Measurements from ENCODE around the gene EPS15. TPM values are rescaled to one million over a fixed set of nuclear protein-coding genes. Genes with fewer than 3 reads are reported as not detected.
A peak's percentile ranks its signal among the peaks of the same experiment; 100 is the strongest.
"Not testable (repeated sequence)": the region's sequence is repeated elsewhere in the genome, so short reads cannot be mapped to it uniquely, and the experiment has no call there.

Gene EPS15
- total and polyA plus RNA-seq, 5 experiments from 2014 or later = 29.5 to 53.8 (median 41.1) TPM

DNA sequence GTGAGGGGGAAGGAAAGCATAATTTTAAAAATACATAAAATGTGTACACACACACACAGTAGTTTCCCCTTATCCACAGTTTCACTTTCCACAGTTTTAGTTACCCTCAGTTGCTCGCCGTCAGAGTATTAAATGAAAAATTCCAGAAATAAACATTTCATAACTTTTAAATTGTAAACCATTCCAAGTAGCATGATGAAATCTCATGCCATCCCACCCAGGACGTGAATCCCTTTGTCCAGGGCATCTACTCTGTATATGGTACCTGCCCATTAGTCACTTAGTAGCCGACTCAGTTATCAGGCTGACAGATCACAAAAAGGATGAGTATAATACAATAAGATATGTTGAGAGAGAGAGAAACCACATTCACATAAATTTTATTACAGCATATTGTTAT lies 36.2 kb downstream of the EPS15 start:
- ATAC-seq (no peak), DNase-seq (no peak)
- H3K27me3 Mint-ChIP-seq = no peaks in the 10 kb centered on the region
- H3K4me1 Mint-ChIP-seq = peaks cover 14 to 35% (median 23%) of the 10 kb centered on the region in 4 donors
- peaks cover 0 to 9% (median 0%) of the 10 kb centered on the region in 9 donors for H3K9me3 Mint-ChIP-seq
- H3K27ac Mint-ChIP-seq = peak overlapping the region in 1 of 10 donors; percentile 53
- POLR2A ChIA-PET = no interaction called here
- H3K36me3 Mint-ChIP-seq = peaks cover 14 to 42% (median 28%) of the 10 kb centered on the region in 3 donors
- H3K4me3 Mint-ChIP-seq = no peak overlapping the region

DNA sequence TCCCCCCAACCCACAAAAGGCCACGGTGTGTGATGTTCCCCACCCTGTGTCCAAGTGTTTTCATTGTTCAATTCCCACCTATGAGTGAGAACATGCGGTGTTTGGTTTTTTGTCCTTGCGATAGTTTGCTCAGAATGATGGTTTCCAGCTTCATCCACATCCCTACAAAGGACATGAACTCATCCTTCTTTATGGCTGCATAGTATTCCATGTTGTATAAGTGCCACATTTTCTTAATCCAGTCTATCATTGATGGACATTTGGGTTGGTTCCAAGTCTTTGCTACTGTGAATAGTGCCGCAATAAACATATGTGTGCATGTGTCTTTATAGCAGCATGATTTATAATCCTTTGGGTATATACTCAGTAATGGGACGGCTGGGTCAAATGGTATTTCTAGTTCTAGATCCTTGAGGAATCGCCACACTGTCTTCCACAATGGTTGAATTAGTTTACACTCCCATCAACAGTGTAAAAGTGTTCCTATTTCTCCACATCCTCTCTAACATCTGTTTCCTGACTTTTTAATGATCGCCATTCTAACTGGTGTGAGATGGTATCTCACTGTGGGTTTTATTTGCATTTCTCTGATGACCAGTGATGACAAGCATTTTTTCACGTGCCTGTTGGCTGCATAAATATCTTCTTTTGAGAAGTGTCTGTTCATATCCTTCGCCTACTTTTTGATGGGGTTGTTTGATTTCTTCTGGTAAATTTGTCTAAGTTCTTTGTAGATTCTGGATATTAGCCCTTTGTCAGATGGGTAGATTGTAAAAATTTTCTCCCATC lies 44.0 kb downstream of the EPS15 start:
- H3K4me3 Mint-ChIP-seq, POLR2A ChIA-PET, DNase-seq, ATAC-seq, H3K27me3 Mint-ChIP-seq: not testable (repeated sequence)
- Mint-ChIP-seq H3K9me3 (peaks cover 0 to 14% (median 0%) of the 10 kb centered on the region in 9 donors), H3K27ac (peak overlapping the region in 5 of 10 donors; percentile 21 to 79 (median 54)), H3K4me1 (peaks cover 11 to 27% (median 17%) of the 10 kb centered on the region in 4 donors), H3K36me3 (peaks cover 7 to 47% (median 38%) of the 10 kb centered on the region in 3 donors)

DNA sequence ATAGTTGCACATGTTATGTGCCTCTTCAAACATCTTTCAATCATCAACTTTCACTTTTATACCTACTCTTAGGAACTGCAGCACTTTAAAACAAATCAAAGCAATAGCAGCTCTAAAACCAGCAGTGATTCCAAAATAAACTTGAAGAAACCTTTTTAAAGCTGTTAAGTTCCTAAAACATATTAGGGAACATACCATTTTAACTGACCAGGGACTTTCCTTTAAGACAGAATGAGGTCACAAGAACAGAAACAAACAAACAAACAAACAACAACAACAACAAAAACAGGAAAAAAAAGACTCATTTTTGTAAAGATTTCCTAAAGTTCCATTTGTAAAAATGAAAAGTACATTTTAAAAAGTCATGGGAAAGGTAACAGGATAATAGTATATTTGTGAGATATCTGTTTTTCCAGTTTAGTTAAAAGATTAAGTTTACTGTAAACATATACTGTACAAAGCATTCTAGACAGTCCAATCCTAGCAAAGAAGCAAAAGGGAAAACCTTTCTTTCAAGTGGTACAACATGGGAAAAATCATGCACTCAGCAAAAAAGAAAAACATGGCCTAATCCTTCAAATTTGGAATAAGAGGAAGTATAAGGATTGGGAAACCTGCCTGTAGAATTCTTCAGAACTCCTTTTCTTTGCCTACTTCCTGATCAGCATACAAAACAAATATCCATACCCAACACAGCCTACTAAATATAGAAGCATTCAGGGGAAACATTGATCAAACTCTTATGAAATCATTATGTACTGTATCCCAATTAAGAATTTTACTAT lies 45.5 kb downstream of the EPS15 start:
- DNase-seq (no peak), ATAC-seq (no peak)
- H3K4me3 Mint-ChIP-seq = no peak overlapping the region
- POLR2A ChIA-PET = interaction anchor here (0.6 kb wide), 1 partner anchor 64 kb away, joined by 4 read pairs; no protein-coding TSS in a partner anchor
- H3K36me3 Mint-ChIP-seq = peaks cover 0 to 49% (median 24%) of the 10 kb centered on the region in 3 donors
- no peaks in the 10 kb centered on the region for H3K27me3 Mint-ChIP-seq
- peak overlapping the region in 9 of 10 donors; percentile 1 to 66 (median 22) for H3K27ac Mint-ChIP-seq
- H3K9me3 Mint-ChIP-seq = peaks cover 0 to 6% (median 0%) of the 10 kb centered on the region in 9 donors
- H3K4me1 Mint-ChIP-seq = peaks cover 9 to 24% (median 13%) of the 10 kb centered on the region in 4 donors

DNA sequence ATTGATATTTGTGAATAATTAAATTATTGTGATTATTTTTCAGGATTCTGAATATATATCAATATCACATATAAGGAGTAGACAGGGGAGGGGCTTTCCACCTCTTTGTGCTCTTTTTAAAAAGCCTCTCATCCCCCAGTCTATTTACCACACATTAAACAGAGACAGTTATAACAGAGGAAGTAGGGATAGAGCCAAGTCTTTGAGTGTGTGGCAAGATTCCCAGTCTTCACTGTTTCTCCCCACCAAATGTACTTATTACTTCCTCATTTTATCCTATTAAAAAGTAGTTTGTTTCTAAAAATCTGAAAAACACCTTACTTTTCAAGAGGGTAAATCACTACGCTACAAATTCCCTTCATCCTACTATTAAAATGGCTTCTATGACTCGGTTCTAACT lies 46.7 kb downstream of the EPS15 start:
- peaks cover 0 to 57% (median 27%) of the 10 kb centered on the region in 3 donors for H3K36me3 Mint-ChIP-seq
- peaks cover 9 to 24% (median 13%) of the 10 kb centered on the region in 4 donors for H3K4me1 Mint-ChIP-seq
- no peak overlapping the region for H3K4me3 Mint-ChIP-seq
- POLR2A ChIA-PET = no interaction called here
- no peaks in the 10 kb centered on the region for H3K27me3 Mint-ChIP-seq
- H3K27ac Mint-ChIP-seq = peak overlapping the region in 3 of 10 donors; percentile 19 to 54 (median 33)
- ATAC-seq (no peak), DNase-seq (no peak)
- H3K9me3 Mint-ChIP-seq = peaks cover 0 to 5% (median 0%) of the 10 kb centered on the region in 9 donors

DNA sequence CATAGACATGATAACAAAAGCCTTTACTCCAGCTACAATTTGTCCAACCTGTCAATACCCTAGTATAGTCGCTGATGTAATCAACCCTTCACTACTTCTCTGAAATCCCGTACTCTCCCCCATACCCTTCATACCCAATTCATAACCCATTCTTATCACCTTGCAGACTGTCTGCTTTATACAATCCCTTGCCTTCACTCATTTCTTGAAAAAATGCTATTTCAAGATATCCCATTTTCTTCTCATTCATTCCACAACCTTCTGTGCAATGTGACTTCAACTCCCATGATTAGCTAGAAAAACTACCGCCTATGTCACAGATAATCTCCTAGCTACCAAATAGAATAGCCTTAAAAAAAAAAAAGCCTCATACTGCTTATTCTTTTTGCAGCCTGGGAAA lies 49.5 kb downstream of the EPS15 start:
- ATAC-seq = no peak
- Mint-ChIP-seq H3K27ac (peak overlapping the region in 2 of 10 donors; percentile 3 to 4), H3K4me3 (no peak overlapping the region), H3K4me1 (peaks cover 7 to 20% (median 11%) of the 10 kb centered on the region in 4 donors), H3K36me3 (peaks cover 0 to 75% (median 18%) of the 10 kb centered on the region in 3 donors), H3K27me3 (no peaks in the 10 kb centered on the region), H3K9me3 (no peaks in the 10 kb centered on the region)
- DNase-seq = no peak
- POLR2A ChIA-PET = no interaction called here

DNA sequence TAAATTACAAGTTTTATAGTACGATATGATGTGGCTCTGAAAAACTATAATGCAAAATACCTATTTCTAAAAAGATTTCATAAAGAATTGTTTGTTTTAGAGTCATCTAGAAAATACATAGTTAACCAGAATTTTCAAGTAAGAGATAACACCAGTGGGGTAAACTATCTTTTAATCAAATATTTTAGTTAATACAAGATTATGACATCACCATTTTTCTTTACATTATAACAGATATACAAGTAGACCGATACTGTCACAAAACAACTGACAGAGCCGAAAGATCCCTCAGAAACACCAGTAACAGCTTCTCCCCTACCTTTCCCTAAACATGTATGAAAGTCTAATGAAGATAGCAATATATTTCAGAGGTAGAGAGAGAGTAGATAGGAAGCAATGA lies 54.2 kb downstream of the EPS15 start:
- DNase-seq (no peak), ATAC-seq (no peak)
- peaks cover 0 to 4% (median 1%) of the 10 kb centered on the region in 4 donors for H3K4me1 Mint-ChIP-seq
- H3K27ac Mint-ChIP-seq = peak overlapping the region in 2 of 10 donors; percentile 9 to 40
- no peaks in the 10 kb centered on the region for H3K27me3 Mint-ChIP-seq
- POLR2A ChIA-PET = no interaction called here
- peaks cover 0 to 72% (median 19%) of the 10 kb centered on the region in 3 donors for H3K36me3 Mint-ChIP-seq
- no peaks in the 10 kb centered on the region for H3K9me3 Mint-ChIP-seq
- H3K4me3 Mint-ChIP-seq = no peak overlapping the region

DNA sequence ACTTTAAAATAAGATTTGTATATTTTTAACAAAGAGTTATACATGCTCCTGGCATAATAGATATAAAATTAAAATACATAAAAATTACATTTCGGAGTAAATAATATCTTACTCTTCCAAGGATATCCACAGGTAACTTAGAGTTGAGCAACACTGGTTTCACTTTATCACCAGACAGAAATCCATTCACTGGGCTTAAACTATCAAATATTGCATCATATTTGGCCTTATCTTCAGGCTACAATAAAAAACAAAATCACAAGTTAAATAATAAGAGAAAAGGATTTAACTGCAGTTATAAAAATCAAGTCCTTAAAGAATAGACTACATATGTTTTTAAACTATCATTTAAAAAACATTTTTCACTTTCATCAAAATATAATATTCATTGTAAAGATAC lies 55.5 kb downstream of the EPS15 start:
- Mint-ChIP-seq H3K27ac (no peak overlapping the region), H3K36me3 (peaks cover 0 to 71% (median 26%) of the 10 kb centered on the region in 3 donors), H3K4me1 (peaks cover 0 to 2% (median under 1%) of the 10 kb centered on the region in 4 donors), H3K4me3 (no peak overlapping the region), H3K9me3 (no peaks in the 10 kb centered on the region), H3K27me3 (no peaks in the 10 kb centered on the region)
- POLR2A ChIA-PET = no interaction called here
- ATAC-seq (no peak), DNase-seq (no peak)

DNA sequence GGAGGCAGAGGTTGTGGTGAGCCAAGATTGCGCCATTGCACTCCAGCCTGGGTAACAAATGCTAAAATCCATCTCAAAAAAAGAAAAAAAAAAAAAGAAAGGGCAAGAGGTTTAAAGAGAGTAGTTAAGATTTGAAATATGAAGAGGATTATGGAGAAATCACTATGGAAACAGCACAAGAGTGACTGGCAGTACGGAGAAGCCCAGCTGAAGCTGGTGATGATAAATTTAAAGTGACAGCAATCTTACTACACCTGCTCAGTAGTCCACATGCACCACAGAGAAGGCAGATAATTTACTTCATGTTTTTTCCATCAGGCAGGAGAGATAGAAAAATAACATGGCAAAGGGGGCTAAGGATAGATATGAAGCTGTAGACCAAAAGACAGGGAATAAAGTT lies 56.8 kb downstream of the EPS15 start:
- H3K9me3 Mint-ChIP-seq, POLR2A ChIA-PET, ATAC-seq: not testable (repeated sequence)

DNA sequence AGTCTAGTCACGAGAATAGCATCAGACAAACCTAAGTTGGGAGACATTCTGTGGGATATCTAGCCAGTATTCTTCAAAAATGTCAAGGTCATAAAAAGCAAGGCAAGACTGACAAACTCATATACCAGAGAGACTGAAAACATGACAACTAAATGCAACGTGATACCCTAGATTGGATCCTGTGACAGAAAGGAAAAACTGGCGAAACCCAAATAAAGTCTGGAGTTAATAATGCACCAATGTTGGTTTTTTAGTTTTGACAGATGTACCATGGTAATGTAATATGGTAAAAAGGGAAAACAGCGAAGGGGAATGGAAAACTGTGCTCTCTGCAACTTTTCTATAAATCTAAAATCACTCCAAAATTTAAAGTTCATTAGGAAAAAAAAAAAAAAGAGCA lies 64.5 kb downstream of the EPS15 start:
- no peak for ATAC-seq
- Mint-ChIP-seq H3K9me3 (no peaks in the 10 kb centered on the region), H3K4me3 (no peak overlapping the region), H3K27ac (no peak overlapping the region), H3K27me3 (no peaks in the 10 kb centered on the region), H3K4me1 (peaks cover 0 to 3% (median 0%) of the 10 kb centered on the region in 4 donors), H3K36me3 (peaks cover 5 to 51% (median 22%) of the 10 kb centered on the region in 3 donors)
- DNase-seq = no peak
- POLR2A ChIA-PET = no interaction called here

More for the DNA sequence above, 56.8 kb downstream of the EPS15 start:
- not testable (repeated sequence) for H3K27me3 Mint-ChIP-seq, DNase-seq, H3K4me1 Mint-ChIP-seq, H3K4me3 Mint-ChIP-seq
- Mint-ChIP-seq H3K27ac (peak overlapping the region in 3 of 10 donors; percentile 43 to 66 (median 45)), H3K36me3 (peaks cover 5 to 72% (median 29%) of the 10 kb centered on the region in 3 donors)

DNA sequence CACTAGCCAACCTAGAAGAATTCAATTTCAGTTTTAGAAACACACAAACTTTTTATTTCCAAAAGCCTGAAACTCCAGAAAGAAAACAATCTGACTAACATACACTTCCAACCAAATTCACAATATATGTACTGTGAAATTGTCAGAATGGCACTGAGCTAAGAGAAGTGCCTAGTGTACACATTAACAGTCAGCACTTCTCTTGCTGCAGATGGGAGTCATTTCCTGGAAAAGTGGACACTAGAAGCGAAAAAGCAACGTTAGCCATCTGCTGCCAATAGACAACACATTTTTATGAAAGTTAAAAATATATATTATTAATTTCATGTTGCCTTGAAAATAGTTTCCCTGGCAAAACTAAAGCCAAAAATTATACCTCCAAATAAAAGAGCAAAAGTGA lies 66.1 kb downstream of the EPS15 start:
- POLR2A ChIA-PET = no interaction called here
- no peaks in the 10 kb centered on the region for H3K27me3 Mint-ChIP-seq
- H3K36me3 Mint-ChIP-seq = peaks cover 4 to 47% (median 15%) of the 10 kb centered on the region in 3 donors
- H3K4me1 Mint-ChIP-seq = peaks cover 0 to 6% (median 1%) of the 10 kb centered on the region in 4 donors
- no peaks in the 10 kb centered on the region for H3K9me3 Mint-ChIP-seq
- ATAC-seq (no peak), DNase-seq (no peak)
- H3K4me3 Mint-ChIP-seq = no peak overlapping the region
- H3K27ac Mint-ChIP-seq = no peak overlapping the region

DNA sequence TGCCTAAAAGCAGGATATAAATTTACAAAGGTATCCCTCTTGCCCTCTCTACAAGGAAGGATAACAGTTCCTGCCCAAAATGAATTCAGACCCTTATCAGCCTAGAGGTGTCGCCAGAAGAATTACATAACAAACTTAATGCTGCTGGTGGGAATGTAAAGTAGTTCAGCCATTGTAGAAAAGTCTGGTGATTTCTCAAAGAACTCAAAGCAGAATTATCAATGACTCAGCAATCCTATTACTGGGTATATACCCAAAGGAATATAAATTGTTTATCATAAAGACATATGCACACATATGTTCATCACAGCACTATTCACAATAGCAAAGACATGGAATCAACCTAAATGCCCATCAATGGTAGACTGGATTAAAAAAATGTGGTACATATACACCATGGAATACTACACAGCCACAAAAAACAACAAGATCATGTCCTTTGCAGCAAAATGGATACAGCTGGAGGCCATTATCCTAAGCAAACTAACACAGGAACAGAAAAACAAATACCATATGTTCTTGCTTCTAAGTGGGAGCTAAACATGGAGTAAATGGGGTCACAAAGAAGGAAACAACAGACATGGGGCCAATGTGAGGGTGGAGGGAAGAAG lies 70.1 kb downstream of the EPS15 start:
- not testable (repeated sequence) for H3K27me3 Mint-ChIP-seq, DNase-seq, H3K9me3 Mint-ChIP-seq, ATAC-seq, H3K4me1 Mint-ChIP-seq, H3K4me3 Mint-ChIP-seq, H3K27ac Mint-ChIP-seq
- H3K36me3 Mint-ChIP-seq = peaks cover 3 to 55% (median 21%) of the 10 kb centered on the region in 3 donors
- POLR2A ChIA-PET = interaction anchor here (0.6 kb wide), 1 partner anchor 919 kb away, joined by 4 read pairs; no protein-coding TSS in a partner anchor

DNA sequence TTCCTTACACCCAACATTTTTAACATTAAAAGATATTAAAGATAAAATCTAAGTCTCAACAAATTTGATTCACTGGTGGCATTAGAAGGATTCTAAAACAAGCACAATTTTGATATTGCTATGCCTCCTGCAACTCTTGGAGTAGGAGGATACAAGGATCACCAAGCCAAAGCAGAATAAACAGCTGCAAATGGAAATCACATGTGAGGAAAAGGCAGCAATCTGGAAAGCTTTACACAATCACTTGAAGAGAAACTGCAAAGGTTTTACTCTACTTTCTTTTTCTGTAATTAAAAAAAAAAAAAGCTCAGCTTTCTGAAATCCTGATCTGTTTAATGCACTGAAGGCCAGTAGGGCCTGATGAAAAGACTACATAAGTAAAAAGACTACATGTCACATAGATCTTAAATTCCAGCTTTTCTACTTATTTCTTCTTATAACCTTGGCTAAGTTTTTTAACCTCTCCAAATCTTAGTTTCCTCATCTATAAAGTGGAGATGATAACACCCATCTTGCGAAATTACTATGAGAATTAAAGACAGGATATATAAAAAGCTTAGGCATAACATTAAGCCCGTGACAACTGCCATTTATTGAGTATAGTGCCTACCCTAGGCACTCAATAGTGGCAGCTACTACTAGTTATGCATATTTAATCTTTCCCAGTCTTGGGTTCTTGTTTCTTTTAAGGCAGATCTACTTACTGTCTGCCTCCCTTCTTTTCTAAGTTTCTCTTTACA lies 73.5 kb downstream of the EPS15 start:
- H3K9me3 Mint-ChIP-seq = no peaks in the 10 kb centered on the region
- ATAC-seq = no peak
- H3K4me3 Mint-ChIP-seq = no peak overlapping the region
- H3K4me1 Mint-ChIP-seq = peaks cover 2 to 13% (median 9%) of the 10 kb centered on the region in 4 donors
- POLR2A ChIA-PET = no interaction called here
- DNase-seq = no peak
- peaks cover 4 to 80% (median 26%) of the 10 kb centered on the region in 3 donors for H3K36me3 Mint-ChIP-seq
- no peaks in the 10 kb centered on the region for H3K27me3 Mint-ChIP-seq
- H3K27ac Mint-ChIP-seq = no peak overlapping the region
